ENCODE results near the gene SLC16A2. TPM values are rescaled to one million over a fixed set of nuclear protein-coding genes. Genes with fewer than 3 reads are reported as not detected.

The SLC16A2 gene
- total RNA-seq, 1 experiment from 2014 or later, result 0.32 TPM

- Histone ChIP-seq H3K27ac (ENCODE audit: low read depth, low read length) (no peak overlapping the region), H2AFZ (ENCODE audit: low read depth, low read length, poor library complexity, severe bottlenecking) (no peak overlapping the region), H3K9ac (ENCODE audit: low read length) (no peak overlapping the region), H3K4me3 (replicated peaks in 1 of 2; ENCODE audit: low read depth in 1 of 2, low read length in 2 of 2) (no peak overlapping the region), H3K4me2 (ENCODE audit: low read length) (no peak overlapping the region), H4K20me1 (ENCODE audit: insufficient read depth) (no peaks in the 10 kb centered on the region), H3K4me1 (ENCODE audit: control insufficient read depth in 1 of 2, insufficient read depth in 2 of 2, low read length in 2 of 2) (no peaks in the 10 kb centered on the region), H3K9me3 (ENCODE audit: control insufficient read depth in 1 of 2, insufficient read depth in 1 of 2, low read depth in 1 of 2, low read length in 2 of 2) (no peaks in the 10 kb centered on the region), H3K27me3 (ENCODE audit: insufficient read depth, low read length) (no peaks in the 10 kb centered on the region), H3K79me2 (ENCODE audit: insufficient read depth, low read length) (no peaks in the 10 kb centered on the region), H3K36me3 (ENCODE audit: control insufficient read depth in 1 of 2, insufficient read depth in 2 of 2, low read length in 2 of 2) (no peaks in the 10 kb centered on the region), H3K9me2 (ENCODE audit: insufficient read depth) (no peaks in the 10 kb centered on the region)
- intact Hi-C loops (cut with micrococcal nuclease), result no loop called here
- no peak for DNase-seq (ENCODE audit: low read depth, low spot score)
- ChIA-PET RAD21 (ENCODE audit: low non-redundant PET in 1 of 2, low total read pairs in 2 of 2, uncharacterized antibody in 2 of 2, unreplicated experiment in 2 of 2) (interaction anchor here in 1 of 2 experiments (0.6 kb wide), 1 partner anchor 166 kb away, joined by 4 read pairs; no protein-coding TSS in a partner anchor), POLR2A (no interaction called here), CTCF (no interaction called here)
- no TSS peak for BruUV-seq (replicated peaks)
- ATAC-seq, result no peak
- no peak for TF ChIP-seq SIN3A (IDR thresholded peaks at IDR 0.05; ENCODE audit: low read depth)
- TF ChIP-seq RAD21 (IDR thresholded peaks at IDR 0.05; ENCODE audit: low read depth), result no peak
- TF ChIP-seq POLR2AphosphoS5 (IDR thresholded peaks at IDR 0.05; ENCODE audit: low read depth, low read length), result no peak
- TF ChIP-seq ZFX (IDR thresholded peaks at IDR 0.05), result no peak
- no peak for TF ChIP-seq YY1 (IDR thresholded peaks at IDR 0.05; ENCODE audit: extremely low read depth, insufficient replicate concordance, low read depth, low read length)
- no peak for TF ChIP-seq ATF3 (IDR thresholded peaks at IDR 0.05)
- no peak for TF ChIP-seq MAX (IDR thresholded peaks at IDR 0.05)
- no peak for TF ChIP-seq CEBPB (IDR thresholded peaks at IDR 0.05; ENCODE audit: low read depth)
- no peak for TF ChIP-seq CBX3 (IDR thresholded peaks at IDR 0.05; ENCODE audit: low read depth)
- no peak for TF ChIP-seq ZNF274 (IDR thresholded peaks at IDR 0.05; ENCODE audit: low read depth, low read length)
- no peak for TF ChIP-seq SP1 (IDR thresholded peaks at IDR 0.05; ENCODE audit: low read depth)
- no peak for TF ChIP-seq EZH2phosphoT487 (IDR thresholded peaks at IDR 0.05; ENCODE audit: borderline replicate concordance)
- no peak for TF ChIP-seq TCF7L2 (IDR thresholded peaks at IDR 0.05; ENCODE audit: borderline replicate concordance, extremely low read depth, insufficient read depth, insufficient read length)
- no peak for TF ChIP-seq JUND (IDR thresholded peaks at IDR 0.05)
- no peak for TF ChIP-seq SRF (IDR thresholded peaks at IDR 0.05; ENCODE audit: low read depth)
Measured at GRCh38 chrX:74510401-74510800, 89.1 kb downstream of the SLC16A2 start.

All from HCT116 (cell line).